ENCODE measurements around the gene FARS2. TPM values are rescaled to one million over a fixed set of nuclear protein-coding genes. Genes with fewer than 3 reads are reported as not detected.

Gene FARS2
- total RNA-seq, 1 donor from 2014 or later = 21.9 TPM

GRCh38 chr6:5705252-5705651 lies 443.9 kb downstream of the FARS2 start:
- no peak overlapping the region for H3K4me3 Mint-ChIP-seq
- TF ChIP-seq, protein P1, sequence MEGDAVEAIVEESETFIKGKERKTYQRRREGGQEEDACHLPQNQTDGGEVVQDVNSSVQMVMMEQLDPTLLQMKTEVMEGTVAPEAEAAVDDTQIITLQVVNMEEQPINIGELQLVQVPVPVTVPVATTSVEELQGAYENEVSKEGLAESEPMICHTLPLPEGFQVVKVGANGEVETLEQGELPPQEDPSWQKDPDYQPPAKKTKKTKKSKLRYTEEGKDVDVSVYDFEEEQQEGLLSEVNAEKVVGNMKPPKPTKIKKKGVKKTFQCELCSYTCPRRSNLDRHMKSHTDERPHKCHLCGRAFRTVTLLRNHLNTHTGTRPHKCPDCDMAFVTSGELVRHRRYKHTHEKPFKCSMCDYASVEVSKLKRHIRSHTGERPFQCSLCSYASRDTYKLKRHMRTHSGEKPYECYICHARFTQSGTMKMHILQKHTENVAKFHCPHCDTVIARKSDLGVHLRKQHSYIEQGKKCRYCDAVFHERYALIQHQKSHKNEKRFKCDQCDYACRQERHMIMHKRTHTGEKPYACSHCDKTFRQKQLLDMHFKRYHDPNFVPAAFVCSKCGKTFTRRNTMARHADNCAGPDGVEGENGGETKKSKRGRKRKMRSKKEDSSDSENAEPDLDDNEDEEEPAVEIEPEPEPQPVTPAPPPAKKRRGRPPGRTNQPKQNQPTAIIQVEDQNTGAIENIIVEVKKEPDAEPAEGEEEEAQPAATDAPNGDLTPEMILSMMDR (conservative IDR thresholded peaks at IDR 0.05) = no peak
- no peaks in the 10 kb centered on the region for H3K27me3 Mint-ChIP-seq
- no peaks in the 10 kb centered on the region for H3K9me3 Mint-ChIP-seq
- H3K27ac Mint-ChIP-seq = no peak overlapping the region
- no peaks in the 10 kb centered on the region for H3K4me1 Mint-ChIP-seq (ENCODE audit: unreplicated experiment)
- DNase-seq (ENCODE audit: extremely low spot score, unreplicated experiment) = no peak
- H3K36me3 Mint-ChIP-seq = no peaks in the 10 kb centered on the region

DNA sequence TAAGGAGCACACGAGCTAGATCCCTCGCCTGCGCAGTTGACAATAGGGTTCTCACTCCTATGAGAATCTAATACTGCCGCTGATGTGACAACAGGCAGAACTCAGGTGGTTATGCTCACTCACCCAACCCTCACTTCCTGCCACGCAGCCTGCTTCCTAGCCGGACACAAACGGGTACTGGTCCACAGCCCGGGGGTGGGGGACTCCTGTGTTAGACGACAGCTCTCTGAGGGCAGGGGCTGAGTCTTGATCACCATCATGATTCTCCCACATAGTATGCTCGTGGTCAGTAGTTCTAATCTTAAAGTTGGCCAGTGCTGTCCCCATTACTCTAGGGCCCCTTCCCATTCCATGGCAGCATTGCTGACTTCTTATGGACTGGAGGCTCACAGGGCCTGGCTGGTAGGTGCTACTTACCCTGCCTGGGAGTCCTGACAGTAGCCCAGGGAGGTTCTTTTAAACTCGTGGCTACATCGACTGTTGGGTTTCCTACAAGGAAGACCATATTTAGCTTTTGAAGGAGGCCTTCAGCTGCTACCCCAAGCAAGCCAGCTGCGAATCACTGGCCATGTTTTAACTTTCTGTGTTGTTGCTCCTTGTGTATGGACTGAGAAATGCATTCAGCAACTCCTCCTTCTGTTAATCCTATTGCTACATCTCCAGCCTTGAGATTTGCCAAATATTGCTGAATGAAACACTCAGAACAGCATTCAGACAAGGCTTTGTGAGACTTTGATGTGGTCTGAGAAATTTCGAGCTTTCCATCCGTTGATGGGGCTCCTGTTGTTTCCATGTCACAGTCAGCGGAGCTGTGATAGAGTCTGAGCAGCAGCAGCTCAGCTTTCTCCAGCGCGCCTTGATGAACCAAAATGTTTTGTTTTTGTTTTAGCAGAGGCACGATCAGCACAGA lies 445.1 kb downstream of the FARS2 start:
- Mint-ChIP-seq H3K27ac (no peak overlapping the region), H3K27me3 (no peaks in the 10 kb centered on the region), H3K36me3 (no peaks in the 10 kb centered on the region), H3K4me3 (no peak overlapping the region), H3K4me1 (ENCODE audit: unreplicated experiment) (no peaks in the 10 kb centered on the region), H3K9me3 (no peaks in the 10 kb centered on the region)
- no peak for DNase-seq (ENCODE audit: extremely low spot score, unreplicated experiment)
- TF ChIP-seq, protein P1 (conservative IDR thresholded peaks at IDR 0.05) = no peak

- Mint-ChIP-seq H3K9me3 (no peaks in the 10 kb centered on the region), H3K27ac (no peak overlapping the region), H3K27me3 (no peaks in the 10 kb centered on the region), H3K4me1 (ENCODE audit: unreplicated experiment) (no peaks in the 10 kb centered on the region), H3K4me3 (no peak overlapping the region), H3K36me3 (no peaks in the 10 kb centered on the region)
- TF ChIP-seq, protein P1 (conservative IDR thresholded peaks at IDR 0.05) = no peak
- DNase-seq (ENCODE audit: extremely low spot score, unreplicated experiment) = no peak
Observed at GRCh38 chr6:5707281-5708045, 446.1 kb downstream of the FARS2 start.

DNA sequence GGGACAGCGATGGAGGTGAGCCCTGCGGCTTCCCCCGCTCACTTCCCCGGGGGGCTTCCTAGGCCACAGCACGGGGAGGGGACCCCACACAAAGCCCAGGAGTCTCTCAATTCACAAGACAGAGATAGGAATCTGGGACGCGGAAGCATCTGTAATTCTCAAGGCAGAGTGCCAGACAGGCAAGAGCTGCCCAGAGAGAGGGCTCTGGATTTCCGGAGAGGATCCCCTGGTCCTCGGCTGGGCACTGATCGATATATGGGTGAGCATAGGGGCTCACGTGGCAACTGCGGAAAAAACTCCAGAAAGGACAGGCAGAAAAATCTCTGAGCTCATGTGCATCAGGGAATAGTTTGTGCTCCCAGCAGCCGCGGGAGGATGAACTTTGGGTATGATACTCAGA lies 449.2 kb downstream of the FARS2 start:
- H3K36me3 Mint-ChIP-seq = peaks cover 4% of the 10 kb centered on the region
- DNase-seq (ENCODE audit: extremely low spot score, unreplicated experiment) = no peak
- H3K9me3 Mint-ChIP-seq = no peaks in the 10 kb centered on the region
- no peaks in the 10 kb centered on the region for H3K4me1 Mint-ChIP-seq (ENCODE audit: unreplicated experiment)
- H3K4me3 Mint-ChIP-seq = no peak overlapping the region
- no peaks in the 10 kb centered on the region for H3K27me3 Mint-ChIP-seq
- H3K27ac Mint-ChIP-seq = no peak overlapping the region
- TF ChIP-seq, protein P1 (conservative IDR thresholded peaks at IDR 0.05) = no peak

- Mint-ChIP-seq H3K4me1 (ENCODE audit: unreplicated experiment) (no peaks in the 10 kb centered on the region), H3K27me3 (no peaks in the 10 kb centered on the region), H3K36me3 (peaks cover 5% of the 10 kb centered on the region), H3K9me3 (no peaks in the 10 kb centered on the region), H3K4me3 (no peak overlapping the region), H3K27ac (no peak overlapping the region)
- no peak for DNase-seq (ENCODE audit: extremely low spot score, unreplicated experiment)
- TF ChIP-seq, protein P1 (conservative IDR thresholded peaks at IDR 0.05) = no peak
Observed at GRCh38 chr6:5710936-5711335, 449.6 kb downstream of the FARS2 start.
